ENCODE data around the gene MAPK11. TPM values are rescaled to one million over a fixed set of nuclear protein-coding genes. Genes with fewer than 3 reads are reported as not detected.
A peak's percentile ranks its signal among the peaks of the same experiment; 100 is the strongest.

MAPK11 gene
- total and polyA plus RNA-seq, 9 of the 15 experiments (the other 6 are each of a cell fraction or from before 2014, with no cell fraction given) = 0.06 to 14.6 (median 5.3) TPM

DNA sequence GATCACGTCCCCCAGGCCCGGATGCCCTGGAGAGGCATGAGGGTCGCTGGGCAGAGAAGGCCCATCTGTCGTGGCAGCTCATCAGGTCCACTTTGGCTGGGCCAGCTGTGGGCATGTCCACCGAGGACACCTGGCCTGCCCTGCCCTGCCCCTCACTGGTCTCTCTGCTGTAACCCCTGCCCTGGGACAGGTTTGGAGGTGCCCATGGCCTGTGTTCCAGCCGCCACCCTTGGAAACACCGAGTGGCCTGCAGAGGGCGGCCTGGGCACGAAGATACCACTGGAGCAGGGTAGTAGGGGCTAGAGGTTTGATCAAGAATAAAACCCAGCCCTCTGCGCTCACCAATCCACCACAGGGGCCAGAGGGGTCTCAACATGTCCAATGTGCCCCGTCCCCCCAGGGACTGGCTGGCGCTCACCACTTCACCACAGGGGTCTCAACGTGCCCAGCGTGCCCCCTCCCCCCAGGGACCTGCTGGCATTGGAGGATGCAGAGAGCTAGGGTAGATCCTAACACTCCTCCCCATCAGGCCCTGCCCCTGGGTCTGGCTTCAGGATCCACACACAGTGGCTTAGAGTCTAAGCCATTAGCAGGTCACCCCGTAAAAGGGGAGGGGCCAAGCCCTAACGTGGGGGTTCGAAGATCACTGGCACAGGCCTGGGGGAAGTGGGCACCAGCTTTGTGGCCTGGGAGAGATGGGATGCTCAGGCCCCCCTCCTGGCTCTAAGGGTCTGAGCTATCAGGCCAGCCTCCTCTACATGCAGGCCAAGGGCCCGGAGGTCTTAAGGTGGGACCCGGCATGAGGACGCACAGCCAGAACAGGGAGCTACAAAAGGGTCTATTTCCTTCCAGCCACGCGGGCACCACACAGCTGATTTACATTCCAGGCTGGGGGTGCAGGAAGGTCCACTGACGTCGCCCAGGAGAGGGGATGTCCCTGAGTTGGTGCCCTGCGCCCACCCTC, 17.8 kb downstream of the MAPK11 start (continued):
- TF ChIP-seq REST (IDR thresholded peaks at IDR 0.05; ENCODE audit: borderline replicate concordance) = 0 out of 2 replicates have a peak, but pooled peaks have one; percentile 14
- TF ChIP-seq REST (CRISPR knock-in tag; IDR thresholded peaks at IDR 0.05; ENCODE audit: low read depth) = no peak
- TF ChIP-seq FOXJ2 (tag; IDR thresholded peaks at IDR 0.05) = no peak
- peak in 1 of 2 experiments; percentile 38; a peak in 1 of 4 replicates for TF ChIP-seq RAD21 (CRISPR knock-in tag; conservative IDR thresholded peaks at IDR 0.05 in 1 of 2, IDR thresholded peaks at IDR 0.05 in 1 of 2)
- no peak for TF ChIP-seq ILF3 (IDR thresholded peaks at IDR 0.05; ENCODE audit: borderline replicate concordance)
- TF ChIP-seq, protein P1, sequence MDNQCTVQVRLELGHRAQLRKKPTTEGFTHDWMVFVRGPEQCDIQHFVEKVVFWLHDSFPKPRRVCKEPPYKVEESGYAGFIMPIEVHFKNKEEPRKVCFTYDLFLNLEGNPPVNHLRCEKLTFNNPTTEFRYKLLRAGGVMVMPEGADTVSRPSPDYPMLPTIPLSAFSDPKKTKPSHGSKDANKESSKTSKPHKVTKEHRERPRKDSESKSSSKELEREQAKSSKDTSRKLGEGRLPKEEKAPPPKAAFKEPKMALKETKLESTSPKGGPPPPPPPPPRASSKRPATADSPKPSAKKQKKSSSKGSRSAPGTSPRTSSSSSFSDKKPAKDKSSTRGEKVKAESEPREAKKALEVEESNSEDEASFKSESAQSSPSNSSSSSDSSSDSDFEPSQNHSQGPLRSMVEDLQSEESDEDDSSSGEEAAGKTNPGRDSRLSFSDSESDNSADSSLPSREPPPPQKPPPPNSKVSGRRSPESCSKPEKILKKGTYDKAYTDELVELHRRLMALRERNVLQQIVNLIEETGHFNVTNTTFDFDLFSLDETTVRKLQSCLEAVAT (IDR thresholded peaks at IDR 0.05) = no peak
- TF ChIP-seq ZNF197 (CRISPR knock-in tag; IDR thresholded peaks at IDR 0.05; ENCODE audit: low read depth) = no peak
- TF ChIP-seq, protein P2, sequence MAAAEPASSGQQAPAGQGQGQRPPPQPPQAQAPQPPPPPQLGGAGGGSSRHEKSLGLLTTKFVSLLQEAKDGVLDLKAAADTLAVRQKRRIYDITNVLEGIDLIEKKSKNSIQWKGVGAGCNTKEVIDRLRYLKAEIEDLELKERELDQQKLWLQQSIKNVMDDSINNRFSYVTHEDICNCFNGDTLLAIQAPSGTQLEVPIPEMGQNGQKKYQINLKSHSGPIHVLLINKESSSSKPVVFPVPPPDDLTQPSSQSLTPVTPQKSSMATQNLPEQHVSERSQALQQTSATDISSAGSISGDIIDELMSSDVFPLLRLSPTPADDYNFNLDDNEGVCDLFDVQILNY (CRISPR knock-in tag; IDR thresholded peaks at IDR 0.05) = no peak
- TF ChIP-seq MAZ (CRISPR knock-in tag; conservative IDR thresholded peaks at IDR 0.05 in 1 of 2, IDR thresholded peaks at IDR 0.05 in 1 of 2) = no peak
- TF ChIP-seq ZNF449 (CRISPR knock-in tag; IDR thresholded peaks at IDR 0.05) = no peak
- TF ChIP-seq EWSR1 (IDR thresholded peaks at IDR 0.05; ENCODE audit: borderline replicate concordance, low read depth, partially characterized antibody) = no peak

All from K562 (cell line).